H7 (cell line): Measurements from ENCODE around the gene CCL16. TPM values are rescaled to one million over a fixed set of nuclear protein-coding genes. Genes with fewer than 3 reads are reported as not detected.

Experiments
- DNase-seq: peaks from one replicate; pipeline ENCODE4 v3.0.0; 2012
- H3K27me3 ChIP-seq: 2 replicates; pipeline ENCODE4 v1.6.0; 2011; ENCODE audit warnings: mild to moderate bottlenecking, low read length; ENCODE audit not compliant: control insufficient read depth, insufficient read depth
- H3K36me3 ChIP-seq: replicated peaks from 2 replicates; pipeline ENCODE4 v1.5.1; 2011; ENCODE audit warnings: low read length; ENCODE audit not compliant: control insufficient read depth, insufficient read depth
- H3K4me3 ChIP-seq: 2 replicates; pipeline ENCODE4 v1.5.1; 2011; ENCODE audit warnings: low read depth, mild to moderate bottlenecking, control low read depth, low read length, moderate library complexity; ENCODE audit not compliant: insufficient read depth
- total RNA-seq: library from RNA; depleted of rRNA; stranded (reverse); fragments of >200 nt; shearing (Covaris generic); gene quantifications from 2 replicates; pipeline ENCODE4 v1.2.3, GENCODE V29; 2014; rRNA removed

The CCL16 gene
- total RNA-seq, 1 experiment from 2014 or later, result not detected

GRCh38 chr17:35936063-35936462 lies 45.2 kb downstream of the CCL16 start:
- no peak for DNase-seq
- Histone ChIP-seq H3K36me3 (no peaks in the 10 kb centered on the region), H3K4me3 (no peak overlapping the region), H3K27me3 (no peaks in the 10 kb centered on the region)

GRCh38 chr17:35934760-35935159 lies 46.5 kb downstream of the CCL16 start:
- Histone ChIP-seq H3K36me3 (no peaks in the 10 kb centered on the region), H3K27me3 (peaks cover 1% of the 10 kb centered on the region; the same call in 1 of the 2 replicates), H3K4me3 (no peak overlapping the region)
- DNase-seq, result no peak

- no peak overlapping the region for H3K4me3 ChIP-seq
- no peak for DNase-seq
- no peaks in the 10 kb centered on the region for H3K36me3 ChIP-seq
- peaks cover 1% of the 10 kb centered on the region; the same call in 1 of the 2 replicates for H3K27me3 ChIP-seq
Observed at GRCh38 chr17:35932586-35932985, 48.7 kb downstream of the CCL16 start.

- no peaks in the 10 kb centered on the region for H3K36me3 ChIP-seq
- no peak for DNase-seq
- H3K4me3 ChIP-seq, result no peak overlapping the region
- peaks cover 1% of the 10 kb centered on the region; the same call in 1 of the 2 replicates for H3K27me3 ChIP-seq
Observed at GRCh38 chr17:35931794-35932425, 49.4 kb downstream of the CCL16 start.

GRCh38 chr17:35930211-35931065 lies 50.9 kb downstream of the CCL16 start, which contains the start of gene RDM1:
RDM1 (minus strand) TSS chr17:35930773; CDS start chr17:35930727, 46 bp downstream.
- H3K36me3 ChIP-seq, result no peaks in the 10 kb centered on the region
- H3K27me3 ChIP-seq, result peaks cover 1% of the 10 kb centered on the region; the same call in 1 of the 2 replicates
- peak within 1 kb of the TSS; percentile 76 for H3K4me3 ChIP-seq
- peak; percentile 97 for DNase-seq

- DNase-seq, result no peak
- Histone ChIP-seq H3K36me3 (peaks cover 1% of the 10 kb centered on the region; the same call in 1 of the 2 replicates), H3K4me3 (no peak overlapping the region), H3K27me3 (peaks cover 1% of the 10 kb centered on the region; the same call in 1 of the 2 replicates)
Observed at GRCh38 chr17:35927714-35928113, 53.6 kb downstream of the CCL16 start.

Other genes starting within 250 kb of the CCL16 start
- gene RASL10B, start 249.9 kb downstream of the CCL16 start, total RNA-seq, result 13.8 and 16.9 TPM in 2 replicates
- gene GAS2L2, start 228.3 kb downstream of the CCL16 start, total RNA-seq, result 0.10 TPM in 1 of 2 replicates, not detected in the other
- not detected in 2 replicates for gene C17orf50, start 220.6 kb downstream of the CCL16 start, total RNA-seq
- gene MMP28, start 185.9 kb downstream of the CCL16 start, total RNA-seq, result not detected in 2 replicates
- 20.2 and 32.0 TPM in 2 replicates for gene TAF15, start 172.0 kb downstream of the CCL16 start, total RNA-seq
- not detected in 2 replicates for gene HEATR9, start 112.6 kb downstream of the CCL16 start, total RNA-seq
- not detected in 2 replicates for gene CCL5, start 101.1 kb downstream of the CCL16 start, total RNA-seq
- gene RDM1, start 50.7 kb downstream of the CCL16 start, total RNA-seq, result 7.0 and 11.9 TPM in 2 replicates
- not detected in 2 replicates for gene LYZL6, start 37.8 kb downstream of the CCL16 start, total RNA-seq
- gene CCL14, start 5.2 kb upstream of the CCL16 start, total RNA-seq, result not detected in 2 replicates
- not detected in 2 replicates for gene CCL15, start 20.1 kb upstream of the CCL16 start, total RNA-seq
- not detected in 2 replicates for gene CCL23, start 36.5 kb upstream of the CCL16 start, total RNA-seq
- gene CCL18, start 82.8 kb upstream of the CCL16 start, total RNA-seq, result not detected in 2 replicates
- not detected in 2 replicates for gene CCL3, start 108.6 kb upstream of the CCL16 start, total RNA-seq
- gene CCL4, start 122.3 kb upstream of the CCL16 start, total RNA-seq, result not detected in 2 replicates
- gene TBC1D3B, start 195.1 kb upstream of the CCL16 start, total RNA-seq, result 1.1 TPM in 1 of 2 replicates, not detected in the other
- not detected in 2 replicates for gene CCL3L1, start 215.3 kb upstream of the CCL16 start, total RNA-seq
- gene CCL4L2, start 229.6 kb upstream of the CCL16 start, total RNA-seq, result not detected in 2 replicates